ENCODE measurements around the gene FAM20A.

FAM20A gene

DNA sequence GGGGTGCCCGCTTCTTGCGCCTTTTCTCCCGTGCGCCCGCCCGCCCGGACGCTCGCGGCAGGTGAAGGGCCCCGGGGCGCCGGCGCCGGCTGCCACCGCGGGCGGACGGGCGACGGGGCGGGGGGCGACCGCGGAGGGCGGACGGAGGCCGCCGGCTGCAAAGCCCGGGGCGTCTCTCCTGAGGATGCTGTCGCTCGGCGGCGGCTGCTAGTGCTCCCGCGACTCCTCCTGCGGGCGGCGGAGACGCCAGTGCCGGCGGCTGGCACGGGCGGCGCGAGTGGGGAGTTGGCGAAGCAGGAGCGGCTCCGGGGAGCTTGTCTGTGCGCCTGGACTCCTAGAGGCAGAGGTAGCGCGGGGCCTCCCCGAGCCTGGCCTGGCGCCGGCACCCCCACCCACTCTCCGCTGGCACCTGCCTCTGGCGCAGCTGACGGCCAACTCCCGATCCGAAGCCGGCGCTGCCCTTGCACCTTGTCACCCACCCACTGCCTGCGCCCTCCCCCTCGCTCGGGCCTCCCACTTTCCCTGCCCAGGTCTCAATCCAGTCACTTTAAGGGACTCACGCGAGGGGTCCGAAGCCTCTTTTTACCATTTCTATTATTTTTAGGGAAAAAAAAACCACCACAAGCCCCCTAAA, at the start of gene FAM20A:
Gene FAM20A (minus strand): TSS at position 437 of the 634 bp plus-strand sequence. CDS start 701 bp downstream, outside the sequence.
- DNase-seq (ENCODE audit: low read depth): no peak

DNA sequence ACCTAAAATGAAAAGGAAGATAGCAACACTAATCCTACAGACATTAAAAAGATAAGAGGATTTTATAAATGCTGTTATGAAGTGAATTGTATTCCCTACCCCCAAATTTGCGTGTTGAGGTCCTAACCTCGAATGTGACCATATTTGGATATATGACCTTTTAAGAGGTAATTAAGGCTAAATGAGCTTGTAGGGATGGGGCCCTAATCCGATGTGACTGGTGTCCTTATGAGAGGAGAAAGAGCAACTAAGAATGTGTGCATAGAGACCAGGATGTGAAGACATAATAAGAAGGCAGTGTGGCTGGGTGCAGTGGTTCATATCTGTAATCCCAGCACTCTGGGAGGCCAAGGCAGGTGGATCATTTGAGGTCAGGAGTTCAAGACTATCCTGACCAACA, 48.2 kb upstream of the FAM20A start:
- no peak for DNase-seq (ENCODE audit: low read depth)

DNA sequence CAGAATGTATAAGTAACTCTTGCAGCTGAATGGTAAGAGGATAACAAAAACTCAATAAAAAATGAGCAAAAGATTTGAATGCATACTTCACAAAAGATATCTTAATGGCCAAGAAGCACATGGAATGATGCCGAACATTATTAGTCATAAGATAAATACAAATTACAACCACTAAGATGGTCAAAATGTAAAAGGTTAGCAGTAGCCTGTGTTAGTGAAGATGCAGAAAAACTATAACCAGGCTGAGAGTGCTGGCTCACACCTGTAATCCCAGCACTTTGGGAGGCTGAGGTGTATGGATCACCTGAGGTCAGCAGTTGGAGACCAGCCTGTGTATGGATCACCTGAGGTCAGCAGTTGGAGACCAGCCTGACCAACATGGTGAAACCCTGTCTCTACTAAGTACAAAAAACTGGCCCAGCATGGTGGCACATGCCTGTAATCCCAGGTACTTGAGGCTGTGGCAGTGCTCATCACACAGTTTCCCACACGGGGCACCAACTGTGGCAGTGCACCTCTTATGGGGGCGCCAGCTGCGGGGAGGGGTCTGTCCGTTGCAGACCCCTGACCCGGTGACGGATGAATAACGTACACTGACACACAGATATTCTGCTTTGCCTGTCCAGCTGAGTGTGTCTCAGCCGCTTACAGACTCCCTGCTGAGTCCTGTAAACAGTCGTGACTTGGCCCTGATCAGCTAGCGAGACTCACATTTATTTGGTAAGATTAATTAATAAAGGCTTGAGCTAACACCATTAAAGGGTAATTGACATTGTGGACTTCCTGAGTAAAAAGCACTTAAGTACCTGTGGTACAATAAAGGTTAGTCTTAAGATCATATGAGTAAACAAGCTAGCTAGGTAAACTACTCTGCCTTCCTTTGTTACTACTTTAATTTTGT, 45.7 kb upstream of the FAM20A start:
- DNase-seq (ENCODE audit: low read depth): no peak

DNA sequence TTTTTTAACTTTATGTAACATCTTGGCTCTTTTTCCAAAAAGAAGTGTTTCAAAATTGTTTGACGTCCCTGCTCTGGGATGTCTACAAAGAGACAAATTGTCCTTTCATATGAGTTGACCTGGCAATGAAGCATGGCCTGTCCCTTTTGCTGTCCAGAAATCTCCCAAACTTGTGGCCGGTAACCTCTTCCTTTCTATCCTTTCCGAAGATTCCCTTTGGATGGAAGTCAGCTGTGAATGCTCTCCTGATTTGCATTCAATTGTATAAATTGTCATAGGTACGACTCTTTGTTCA, 40.9 kb upstream of the FAM20A start:
- no peak for DNase-seq (ENCODE audit: low read depth)

DNA sequence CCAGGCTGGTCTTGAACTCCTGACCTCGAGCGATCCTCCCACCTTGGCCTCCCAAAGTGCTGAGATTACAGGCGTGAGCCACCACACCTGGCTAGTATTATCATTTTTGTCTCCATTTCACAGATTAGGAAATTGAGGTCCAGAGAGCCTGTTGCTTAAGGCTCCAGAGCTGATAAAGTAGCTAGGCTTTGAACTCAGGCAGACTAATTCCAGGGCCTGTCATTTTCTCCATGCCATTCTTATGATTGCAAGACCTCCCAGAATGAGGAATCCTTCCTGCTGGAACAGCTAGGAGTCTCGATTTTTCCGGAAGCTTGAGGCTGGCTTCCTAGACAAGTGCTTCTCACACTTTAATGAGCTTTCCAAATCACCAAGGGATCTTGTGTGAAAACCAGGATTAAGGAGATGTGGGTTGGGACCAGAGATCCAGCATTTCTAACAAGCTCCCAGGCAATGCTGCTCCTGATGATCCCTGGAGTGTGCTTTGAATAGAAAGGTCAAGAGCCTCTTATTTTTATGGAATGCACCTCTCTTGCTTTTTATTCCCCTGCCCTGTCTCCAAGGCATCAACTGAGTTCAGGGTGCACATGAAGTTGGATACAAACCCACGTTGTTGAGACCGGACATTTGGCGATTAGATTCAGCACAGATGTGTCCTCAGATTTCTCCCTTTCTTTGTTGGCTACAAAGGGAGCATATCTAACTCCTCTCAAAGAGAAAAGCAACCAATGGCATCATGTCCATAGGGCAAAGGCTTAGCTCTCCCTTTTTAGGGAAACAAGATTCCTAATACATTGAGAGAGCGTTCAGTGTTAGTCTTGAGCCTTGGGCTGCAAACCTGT, 40.3 kb upstream of the FAM20A start:
- DNase-seq (ENCODE audit: low read depth): no peak

DNA sequence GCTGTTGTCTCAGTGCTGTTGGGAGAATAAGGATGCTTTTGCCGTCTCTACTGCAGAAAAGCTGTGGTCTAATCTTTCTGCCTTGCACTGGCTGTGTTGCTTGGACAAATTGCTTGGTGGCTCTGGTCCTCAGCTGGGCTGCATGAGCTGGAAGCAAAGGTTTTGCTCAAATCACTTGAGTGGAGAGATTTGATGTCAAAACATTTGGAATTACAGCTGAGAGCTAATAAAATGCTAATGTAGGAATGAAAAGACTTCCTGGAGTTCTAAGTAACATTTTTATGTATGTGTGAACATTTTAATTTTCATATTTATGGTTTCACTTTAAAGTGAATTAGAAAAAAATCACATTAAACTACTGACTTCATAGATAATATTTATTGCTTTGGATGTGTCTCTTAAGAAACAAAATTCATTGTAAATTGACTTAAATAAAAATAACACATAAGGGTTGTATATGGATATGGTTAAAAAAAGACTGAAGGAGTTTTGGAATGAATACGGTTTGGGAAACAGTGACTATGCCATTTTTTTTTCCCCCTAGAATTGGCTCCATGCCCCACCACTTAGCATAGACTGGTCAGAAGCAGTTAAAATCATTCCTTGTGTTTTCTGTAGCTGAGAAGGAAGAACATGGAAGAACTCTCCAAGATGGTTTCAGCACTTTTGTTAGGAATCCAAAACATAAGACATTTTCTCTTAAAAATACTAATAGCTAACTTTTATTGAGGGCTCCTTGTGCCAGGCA, 39.2 kb upstream of the FAM20A start:
- no peak for DNase-seq (ENCODE audit: low read depth)

DNA sequence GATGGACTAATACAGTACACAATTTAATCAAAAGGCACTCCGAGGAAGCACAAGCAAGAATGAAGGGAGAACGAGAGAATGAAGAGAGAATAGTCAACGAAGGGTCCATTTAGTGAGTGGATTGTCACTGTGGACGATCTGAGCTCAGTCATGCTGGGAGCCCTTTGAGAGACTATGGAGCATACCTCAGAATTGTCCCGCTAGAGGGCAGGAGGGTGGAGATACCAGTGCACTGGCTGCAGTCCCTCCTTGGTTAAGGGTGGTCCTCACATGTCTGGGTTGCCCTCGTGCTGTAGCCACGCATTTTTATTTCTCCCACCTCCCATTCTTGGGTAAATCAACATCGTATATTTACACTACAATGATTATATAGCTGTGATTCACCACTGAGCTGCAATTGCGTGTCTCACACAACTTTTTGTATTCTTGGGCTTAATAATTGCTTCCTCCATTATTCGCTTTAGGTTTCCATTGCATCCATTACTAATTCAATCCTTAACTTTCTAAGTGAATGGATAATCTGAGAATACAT, 33.2 kb upstream of the FAM20A start:
- no peak for DNase-seq (ENCODE audit: low read depth)

DNA sequence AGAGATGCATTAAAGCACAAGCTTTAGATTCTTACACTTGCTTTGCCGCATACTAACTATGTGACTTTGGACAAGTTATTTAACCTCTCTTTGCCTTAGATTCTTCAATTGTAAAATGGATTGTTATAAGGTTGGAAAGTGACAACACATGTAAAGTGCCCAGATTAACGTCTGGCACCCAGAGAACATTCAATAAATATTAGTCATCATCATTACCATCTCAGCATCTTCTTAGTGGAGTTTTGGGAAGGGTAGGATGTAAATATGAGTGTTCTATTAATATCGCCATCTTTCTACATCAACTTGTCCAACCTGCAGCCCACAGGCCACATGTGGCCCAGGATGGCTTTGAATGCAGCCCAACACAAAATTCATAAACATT, 27.4 kb upstream of the FAM20A start:
- DNase-seq (ENCODE audit: low read depth): no peak

DNA sequence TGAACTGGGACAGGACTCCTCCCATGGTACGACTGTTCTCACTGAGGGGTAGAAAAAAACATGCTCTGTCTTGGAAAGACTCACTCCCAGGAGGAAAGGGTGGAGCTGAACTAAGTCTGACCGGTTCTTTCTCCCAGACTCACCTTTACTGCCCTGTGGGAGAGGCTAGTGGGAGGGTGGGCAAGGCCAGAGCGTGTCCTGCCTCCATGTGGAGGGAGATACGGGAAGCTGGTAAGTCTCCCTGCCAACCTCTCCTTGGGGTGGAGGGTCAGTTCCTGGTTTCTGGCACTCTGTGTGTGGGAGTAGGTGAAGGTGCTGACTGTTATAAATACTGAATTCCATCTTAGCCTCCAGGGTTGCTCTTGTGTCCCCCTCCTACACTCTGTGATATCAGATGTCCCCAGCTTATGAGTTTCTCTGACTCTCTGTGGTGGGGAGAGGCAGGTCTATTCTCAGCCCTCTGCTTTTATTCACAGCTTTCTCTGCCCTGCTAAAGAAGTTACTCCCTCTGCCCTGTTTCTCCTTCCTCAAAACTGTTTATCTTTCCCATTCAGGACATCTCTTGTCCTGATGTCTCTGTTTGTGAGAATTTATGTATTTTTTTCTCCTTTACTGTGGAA, 26.9 kb upstream of the FAM20A start:
- DNase-seq (ENCODE audit: low read depth): no peak

DNA sequence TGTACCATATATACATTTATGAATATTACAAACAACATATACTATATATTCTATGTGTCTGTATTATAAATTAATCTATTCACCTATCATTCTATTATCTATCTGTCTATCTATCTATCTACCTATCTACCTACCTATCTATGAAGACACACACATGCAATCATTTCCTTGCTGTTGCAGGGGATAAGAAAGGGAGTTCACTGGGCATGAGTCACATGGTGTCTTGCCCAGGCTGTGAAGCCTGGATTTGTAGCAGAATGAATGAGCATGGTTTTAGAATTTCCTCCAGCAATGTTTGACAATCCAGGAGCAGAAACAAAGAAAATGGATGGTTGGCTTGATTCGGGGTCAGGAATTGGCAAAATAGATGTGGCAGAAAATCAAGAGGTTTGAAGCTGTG, 23.2 kb upstream of the FAM20A start:
- no peak for DNase-seq (ENCODE audit: low read depth)

DNA sequence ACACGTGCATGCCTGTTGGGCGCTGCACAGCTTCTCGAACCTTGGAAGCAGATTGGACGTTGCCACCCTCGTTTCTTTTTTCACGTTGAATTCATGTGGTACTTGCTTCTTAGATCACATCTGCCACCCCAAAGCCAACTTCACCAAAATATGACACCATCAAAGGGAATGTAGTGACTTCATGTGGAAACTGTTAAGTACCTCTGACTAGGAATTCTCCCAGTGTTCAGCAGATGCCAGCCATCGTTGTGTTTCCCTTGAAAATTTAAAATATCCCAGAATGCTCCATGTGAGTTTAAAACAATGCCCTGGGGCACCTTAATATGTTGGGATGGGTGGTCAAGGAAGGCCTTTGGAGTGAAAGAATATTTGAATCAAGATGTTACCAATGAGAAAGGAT, 22.6 kb upstream of the FAM20A start:
- no peak for DNase-seq (ENCODE audit: low read depth)

DNA sequence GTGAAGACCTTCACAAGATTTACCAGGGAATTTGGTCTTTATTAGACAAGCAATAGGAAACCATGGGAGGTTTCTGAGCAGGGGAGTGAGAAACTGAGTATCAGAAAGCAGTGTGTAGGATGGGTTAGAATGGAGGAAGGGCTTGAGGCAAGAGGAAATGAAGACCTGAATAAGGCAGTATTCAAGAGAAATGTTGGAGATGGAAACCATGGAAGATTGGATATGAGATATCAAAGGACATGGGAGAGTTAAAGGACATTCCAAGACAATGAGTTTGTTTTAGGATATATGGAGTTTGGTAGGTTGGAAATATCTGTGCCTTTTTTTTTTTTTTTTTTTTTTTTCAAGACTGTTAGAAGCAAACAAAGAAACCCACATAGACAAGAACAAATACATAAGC, 21.3 kb upstream of the FAM20A start:
- DNase-seq (ENCODE audit: low read depth): no peak

DNA sequence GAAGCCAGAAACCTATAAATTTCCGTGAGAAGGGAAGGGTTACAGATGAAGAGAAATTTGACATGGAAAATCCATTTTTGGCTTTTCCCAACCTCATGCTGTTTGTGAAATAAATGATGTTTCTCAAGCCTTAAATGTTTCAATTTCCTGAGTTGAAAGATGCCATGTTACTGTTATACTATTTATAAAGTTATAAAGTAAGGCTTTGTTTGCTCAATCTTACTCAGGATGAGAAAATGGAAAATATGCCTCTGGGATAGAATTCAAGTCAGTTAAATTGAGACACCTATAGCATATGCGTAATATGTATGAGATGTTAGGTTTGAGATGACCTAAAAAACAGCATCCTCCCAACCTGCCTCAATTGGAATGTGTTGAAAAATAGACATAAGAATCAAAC, 19.9 kb upstream of the FAM20A start:
- DNase-seq (ENCODE audit: low read depth): no peak

DNA sequence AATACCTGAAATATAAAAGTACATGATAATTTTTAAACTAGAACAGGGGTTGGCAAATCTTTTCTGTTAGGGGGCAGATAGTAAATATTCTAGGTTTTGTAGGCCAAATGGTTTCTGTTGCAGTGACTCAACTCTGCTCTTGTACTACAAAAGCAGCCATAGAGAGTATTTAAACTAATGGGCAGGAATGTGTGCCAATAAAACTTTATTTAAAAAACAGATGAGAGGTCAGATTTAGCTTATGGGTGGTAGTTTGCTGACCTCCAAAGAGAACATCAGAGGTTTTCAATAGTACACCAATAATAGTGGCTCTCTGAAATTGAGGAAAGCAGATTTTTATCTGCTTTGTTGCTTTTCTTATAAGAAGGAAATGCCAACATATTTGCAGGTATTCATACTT, 15.2 kb upstream of the FAM20A start:
- DNase-seq (ENCODE audit: low read depth): no peak

DNA sequence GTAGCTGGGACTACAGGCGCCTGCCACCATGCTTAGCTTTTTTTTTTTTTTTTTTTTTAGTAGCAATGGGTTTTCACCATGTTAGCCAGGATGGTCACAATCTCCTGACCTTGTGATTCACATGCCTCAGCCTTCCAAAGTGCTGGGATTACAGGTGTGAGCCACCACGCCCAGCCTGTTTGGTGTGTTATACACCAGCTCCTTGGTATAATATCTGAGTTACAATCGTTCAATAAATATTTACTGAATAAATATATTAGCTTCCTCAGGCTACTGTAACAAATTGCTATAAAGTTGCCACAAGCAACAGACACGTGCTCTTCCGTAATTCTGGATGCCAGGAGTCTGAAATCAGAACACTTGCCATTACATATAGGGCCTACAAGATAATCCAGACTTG, 13.6 kb upstream of the FAM20A start:
- no peak for DNase-seq (ENCODE audit: low read depth)

DNA sequence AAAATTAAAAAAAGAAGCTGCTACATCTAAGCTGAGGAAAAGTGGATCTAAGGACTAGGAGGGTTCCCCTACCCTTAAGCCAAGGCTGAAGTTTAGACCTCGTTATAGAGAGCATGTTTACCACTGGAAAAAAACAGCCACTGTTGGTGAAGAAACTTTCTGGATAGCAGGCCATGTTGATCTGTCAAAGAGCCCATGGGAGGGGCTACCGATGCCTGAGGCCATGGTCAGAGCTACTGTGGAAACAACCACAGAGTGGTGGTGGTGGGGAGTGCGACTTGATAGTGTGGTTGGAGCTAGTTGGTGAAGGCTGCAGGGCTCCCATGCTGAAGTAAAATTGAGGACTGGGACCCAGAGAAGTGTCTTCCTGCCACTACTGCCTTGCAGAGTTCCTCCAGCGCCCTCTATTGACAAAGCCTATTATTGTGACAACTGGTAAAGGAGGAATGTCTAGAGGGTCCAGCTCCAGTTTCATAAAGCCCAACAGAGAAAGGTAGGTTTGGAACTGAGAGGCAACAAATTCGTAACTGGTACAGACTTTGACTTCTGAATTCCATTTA, 12.7 kb upstream of the FAM20A start:
- DNase-seq (ENCODE audit: low read depth): no peak

DNA sequence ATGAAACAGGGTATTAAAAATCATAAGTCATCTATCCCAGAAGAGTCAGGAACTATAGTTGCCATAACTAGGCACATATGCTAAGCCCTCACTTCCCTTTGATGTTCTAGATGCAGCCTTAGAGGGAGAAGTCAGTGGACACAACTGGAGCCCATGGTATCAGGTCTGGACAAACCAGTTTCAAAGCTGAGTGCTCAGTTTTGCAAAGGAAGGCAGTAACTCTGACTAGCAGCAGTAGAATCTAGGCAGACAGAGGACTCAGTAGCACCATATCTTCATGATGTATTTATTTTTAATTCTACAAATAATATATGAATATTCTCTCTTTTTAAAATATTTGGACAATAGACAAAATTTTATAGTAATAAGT, 11.7 kb upstream of the FAM20A start:
- no peak for DNase-seq (ENCODE audit: low read depth)

DNA sequence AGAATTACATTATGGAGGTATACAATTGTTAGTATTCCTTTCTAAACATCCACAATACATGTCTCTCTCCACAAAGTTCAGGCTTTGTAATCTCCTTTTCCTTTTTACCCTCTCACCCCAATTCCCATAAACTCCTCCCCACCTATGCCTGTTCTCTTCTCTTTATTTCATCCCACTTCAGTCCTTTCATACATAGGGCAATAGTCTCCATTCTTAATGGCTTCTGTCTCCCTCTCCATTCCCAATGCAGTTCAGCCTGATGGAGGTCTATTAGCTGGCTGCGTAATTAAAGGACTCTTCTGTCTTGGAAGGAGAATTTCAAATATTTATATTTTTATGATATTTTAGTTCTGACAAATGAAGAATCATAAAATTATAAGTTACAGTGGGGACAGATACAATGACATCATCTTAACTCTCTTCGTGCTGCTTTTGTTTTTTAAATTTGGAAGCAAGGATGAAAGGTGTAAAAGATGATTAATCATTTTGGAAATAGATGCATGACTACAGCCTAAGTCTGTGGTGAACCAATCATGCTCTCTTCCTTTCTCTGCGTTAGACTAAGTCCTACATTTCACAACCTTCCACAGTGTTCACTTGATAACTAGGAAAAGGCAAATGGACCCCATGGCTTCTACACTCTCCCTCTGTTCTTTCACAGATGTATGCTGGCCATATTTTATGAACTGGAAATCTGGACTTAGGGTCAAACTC, 11.2 kb upstream of the FAM20A start:
- no peak for DNase-seq (ENCODE audit: low read depth)

DNA sequence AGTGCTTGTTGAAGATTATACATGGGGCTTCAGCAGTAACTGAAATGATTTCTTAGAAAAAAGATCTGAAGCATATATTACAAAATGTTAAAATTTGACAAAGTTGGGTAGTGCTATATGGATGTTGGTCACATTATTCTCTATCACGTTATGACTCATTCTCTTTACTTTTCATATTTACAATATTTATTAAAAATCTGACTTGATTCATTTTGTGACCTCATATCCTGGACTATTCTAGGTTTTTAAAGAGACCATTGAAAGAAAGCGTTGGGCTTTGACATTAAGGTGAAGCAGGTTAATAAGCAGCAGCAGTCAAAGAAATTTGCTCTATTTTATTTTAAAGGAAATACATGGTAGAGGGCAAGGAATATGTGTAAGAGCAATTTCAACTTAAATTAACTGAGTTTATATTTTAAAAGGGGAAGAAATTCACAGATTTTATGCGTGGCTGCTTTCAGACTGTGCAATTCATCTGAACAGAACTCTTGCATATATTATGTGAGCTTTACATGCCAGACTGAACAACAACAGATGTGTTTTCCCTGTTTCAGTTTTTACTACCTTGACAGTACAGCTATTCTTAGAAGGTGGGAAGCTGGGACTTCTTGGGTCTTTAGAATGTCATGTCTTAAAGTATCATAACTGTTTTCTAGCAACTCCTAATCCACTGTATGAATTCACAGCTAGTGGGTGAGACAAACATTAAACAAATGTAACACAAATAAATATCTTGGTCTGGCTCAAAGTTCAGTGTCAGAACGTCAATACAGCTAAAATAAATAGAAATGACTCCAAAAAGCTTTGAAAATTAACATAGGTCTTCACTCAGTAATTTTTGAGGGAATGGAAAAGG, 10.4 kb upstream of the FAM20A start:
- no peak for DNase-seq (ENCODE audit: low read depth)

DNA sequence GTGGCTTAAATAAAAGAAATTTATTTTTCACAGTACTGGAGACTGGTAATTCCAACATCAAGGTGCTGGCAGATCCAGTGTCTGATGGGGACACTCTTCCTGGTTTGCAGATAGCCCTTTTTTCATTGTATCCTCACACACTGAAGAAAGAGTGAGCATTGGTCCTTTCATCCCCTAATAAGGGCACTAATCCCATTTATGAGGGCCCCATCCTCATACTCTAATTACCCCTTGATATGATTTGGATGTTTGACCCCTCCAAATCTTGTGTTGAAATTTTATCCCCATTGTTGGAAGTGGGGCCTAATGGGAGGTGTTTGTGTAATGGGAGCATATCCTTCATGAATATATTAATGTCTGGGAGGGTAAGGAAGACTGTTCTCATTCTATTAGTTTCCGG, 9.4 kb upstream of the FAM20A start:
- no peak for DNase-seq (ENCODE audit: low read depth)

Data from activated gamma-delta T cell treated with anti-CD3 and anti-CD28 coated beads, Interleukin-2, amount 50 U/mL, for 16 hours (primary cell).